ENCODE measurements around the gene SPTBN4.
"Not testable (repeated sequence)": the region's sequence is repeated elsewhere in the genome, so short reads cannot be mapped to it uniquely, and the experiment has no call there.

The SPTBN4 gene

DNA sequence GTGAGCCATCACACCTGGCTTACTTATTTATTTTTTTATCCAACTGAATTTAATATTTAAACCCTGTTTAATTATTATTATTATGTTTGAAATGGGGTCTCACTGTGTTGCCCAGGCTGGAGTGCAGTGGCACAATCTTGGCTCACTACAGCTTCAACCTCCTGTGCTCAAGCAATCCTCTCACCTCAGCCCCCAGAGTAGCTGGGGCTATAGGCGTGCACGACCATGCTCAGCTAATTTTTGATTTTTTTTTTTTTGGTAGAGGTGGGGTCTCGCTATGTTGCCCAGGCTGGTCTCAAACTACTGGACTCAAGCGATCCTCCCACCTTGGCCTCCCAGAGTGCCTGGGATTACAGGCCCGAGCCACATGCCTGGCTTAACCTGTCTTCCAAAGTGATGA is 32.5 kb downstream of the SPTBN4 start:
- Histone ChIP-seq H3K4me2 (no peak overlapping the region), H3K27me3 (ENCODE audit: insufficient read depth, low read depth) (peaks cover 7% of the 10 kb centered on the region; the same call in 1 of the 2 replicates), H3K4me3 (IDR thresholded peaks at IDR 0.05; ENCODE audit: insufficient read depth, low read depth, low read length) (no peak overlapping the region), H3K4me1 (ENCODE audit: low read depth, poor library complexity, severe bottlenecking) (no peaks in the 10 kb centered on the region), H2AFZ (ENCODE audit: low read depth) (no peak overlapping the region), H3K9ac (no peak overlapping the region), H3K79me2 (ENCODE audit: insufficient read depth, low read depth) (no peaks in the 10 kb centered on the region), H3K27ac (no peak overlapping the region), H3K36me3 (ENCODE audit: insufficient read depth) (no peaks in the 10 kb centered on the region), H4K20me1 (ENCODE audit: insufficient read depth) (no peaks in the 10 kb centered on the region)
- no peak for TF ChIP-seq CTCF (conservative IDR thresholded peaks at IDR 0.05; ENCODE audit: low read depth, low read length)

GRCh38 chr19:40500678-40501530 is 34.1 kb downstream of the SPTBN4 start:
- not testable (repeated sequence) for H3K9ac ChIP-seq; H2AFZ ChIP-seq (ENCODE audit: low read depth); H3K4me3 ChIP-seq (IDR thresholded peaks at IDR 0.05; ENCODE audit: insufficient read depth, low read depth, low read length); H3K27ac ChIP-seq; H3K4me2 ChIP-seq; H3K36me3 ChIP-seq (ENCODE audit: insufficient read depth); H3K79me2 ChIP-seq (ENCODE audit: insufficient read depth, low read depth); H3K4me1 ChIP-seq (ENCODE audit: low read depth, poor library complexity, severe bottlenecking); H4K20me1 ChIP-seq (ENCODE audit: insufficient read depth); H3K27me3 ChIP-seq (ENCODE audit: insufficient read depth, low read depth)

DNA sequence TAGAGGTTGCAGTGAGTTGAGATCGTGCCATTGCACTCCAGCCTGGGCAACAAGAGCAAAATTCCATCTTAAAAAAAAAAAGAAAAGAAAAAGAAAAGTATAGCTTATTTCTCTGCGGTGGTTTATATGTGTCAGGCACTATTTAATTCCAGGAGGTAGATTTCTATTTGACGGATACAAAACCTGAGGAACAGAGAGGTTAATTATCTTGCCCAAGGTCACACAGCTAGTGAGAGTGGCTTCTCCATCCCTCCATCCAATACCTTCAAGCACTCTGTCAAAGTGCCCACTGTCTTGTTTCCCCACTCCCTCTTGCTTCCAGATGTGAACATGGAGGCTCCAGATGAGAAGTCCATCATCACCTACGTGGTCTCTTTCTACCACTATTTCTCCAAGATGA is 34.8 kb downstream of the SPTBN4 start:
- H3K4me3 ChIP-seq (IDR thresholded peaks at IDR 0.05; ENCODE audit: insufficient read depth, low read depth, low read length), result no peak overlapping the region
- no peaks in the 10 kb centered on the region for H4K20me1 ChIP-seq (ENCODE audit: insufficient read depth)
- H2AFZ ChIP-seq (ENCODE audit: low read depth), result no peak overlapping the region
- TF ChIP-seq CTCF (conservative IDR thresholded peaks at IDR 0.05; ENCODE audit: low read depth, low read length), result no peak
- H3K79me2 ChIP-seq (ENCODE audit: insufficient read depth, low read depth), result no peaks in the 10 kb centered on the region
- H3K4me1 ChIP-seq (ENCODE audit: low read depth, poor library complexity, severe bottlenecking), result no peaks in the 10 kb centered on the region
- H3K9ac ChIP-seq, result no peak overlapping the region
- H3K36me3 ChIP-seq (ENCODE audit: insufficient read depth), result no peaks in the 10 kb centered on the region
- H3K27me3 ChIP-seq (ENCODE audit: insufficient read depth, low read depth), result no peaks in the 10 kb centered on the region; the same call in 1 of the 2 replicates
- H3K27ac ChIP-seq, result no peak overlapping the region
- H3K4me2 ChIP-seq, result no peak overlapping the region

GRCh38 chr19:40502081-40502480 is 35.3 kb downstream of the SPTBN4 start:
- H3K4me2 ChIP-seq, result no peak overlapping the region

More at GRCh38 chr19:40502081-40502480, 35.3 kb downstream of the SPTBN4 start:
- no peak overlapping the region for H3K4me3 ChIP-seq (IDR thresholded peaks at IDR 0.05; ENCODE audit: insufficient read depth, low read depth, low read length)
- H2AFZ ChIP-seq (ENCODE audit: low read depth), result no peak overlapping the region
- H3K9ac ChIP-seq, result no peak overlapping the region
- H3K79me2 ChIP-seq (ENCODE audit: insufficient read depth, low read depth), result no peaks in the 10 kb centered on the region
- no peak overlapping the region for H3K27ac ChIP-seq
- no peaks in the 10 kb centered on the region for H3K4me1 ChIP-seq (ENCODE audit: low read depth, poor library complexity, severe bottlenecking)
- H4K20me1 ChIP-seq (ENCODE audit: insufficient read depth), result no peaks in the 10 kb centered on the region
- peaks cover 2% of the 10 kb centered on the region; the same call in 1 of the 2 replicates for H3K27me3 ChIP-seq (ENCODE audit: insufficient read depth, low read depth)
- TF ChIP-seq CTCF (conservative IDR thresholded peaks at IDR 0.05; ENCODE audit: low read depth, low read length), result no peak
- H3K36me3 ChIP-seq (ENCODE audit: insufficient read depth), result no peaks in the 10 kb centered on the region
